GM19351 (cell line): ENCODE measurements around the gene ZNF200.
"Not testable (repeated sequence)": the region's sequence is repeated elsewhere in the genome, so short reads cannot be mapped to it uniquely, and the experiment has no call there.

Source experiments
- ATAC-seq: cut with Tn5 transposase; IDR thresholded peaks from one replicate; pipeline ENCODE4 v1.9.1; 2021; ENCODE audit warnings: mild to moderate bottlenecking, moderate library complexity; ENCODE audit not compliant: unreplicated experiment

The ZNF200 gene

GRCh38 chr16:3202903-3203539 is 31.9 kb downstream of the ZNF200 start:
- ATAC-seq, result no peak

GRCh38 chr16:3198334-3199072 is 36.5 kb downstream of the ZNF200 start:
- no peak for ATAC-seq

GRCh38 chr16:3197694-3198333 is 37.1 kb downstream of the ZNF200 start:
- not testable (repeated sequence) for ATAC-seq

- ATAC-seq, result no peak
Measured at GRCh38 chr16:3195975-3196374, 39.0 kb downstream of the ZNF200 start.

- ATAC-seq, result no peak
Measured at GRCh38 chr16:3194792-3195191, 40.2 kb downstream of the ZNF200 start.

- ATAC-seq, result no peak
Measured at GRCh38 chr16:3193221-3194212, 41.4 kb downstream of the ZNF200 start.

- no peak for ATAC-seq
Measured at GRCh38 chr16:3192476-3193019, 42.4 kb downstream of the ZNF200 start.

GRCh38 chr16:3190949-3191353 is 44.0 kb downstream of the ZNF200 start:
- ATAC-seq, result no peak

GRCh38 chr16:3189869-3190268 is 45.1 kb downstream of the ZNF200 start:
- no peak for ATAC-seq

- ATAC-seq, result no peak
Measured at GRCh38 chr16:3188925-3189825, 45.8 kb downstream of the ZNF200 start.

GRCh38 chr16:3188675-3188924 is 46.4 kb downstream of the ZNF200 start:
- ATAC-seq, result no peak

- no peak for ATAC-seq
Measured at GRCh38 chr16:3187798-3188674, 46.9 kb downstream of the ZNF200 start, which contains the start of gene OR1F1. OR1F1 (plus strand) TSS chr16:3188204.

GRCh38 chr16:3186946-3187690 is 47.8 kb downstream of the ZNF200 start:
- no peak for ATAC-seq

GRCh38 chr16:3183445-3184139 is 51.4 kb downstream of the ZNF200 start:
- no peak for ATAC-seq

- ATAC-seq, result no peak
Measured at GRCh38 chr16:3182608-3183444, 52.1 kb downstream of the ZNF200 start.

GRCh38 chr16:3182293-3182607 is 52.7 kb downstream of the ZNF200 start:
- not testable (repeated sequence) for ATAC-seq

GRCh38 chr16:3180445-3180878 is 54.5 kb downstream of the ZNF200 start:
- ATAC-seq, result no peak
